ENCODE results near the gene PIKFYVE.
"Not testable (repeated sequence)": the region's sequence is repeated elsewhere in the genome, so short reads cannot be mapped to it uniquely, and the experiment has no call there.

Gene PIKFYVE

DNA sequence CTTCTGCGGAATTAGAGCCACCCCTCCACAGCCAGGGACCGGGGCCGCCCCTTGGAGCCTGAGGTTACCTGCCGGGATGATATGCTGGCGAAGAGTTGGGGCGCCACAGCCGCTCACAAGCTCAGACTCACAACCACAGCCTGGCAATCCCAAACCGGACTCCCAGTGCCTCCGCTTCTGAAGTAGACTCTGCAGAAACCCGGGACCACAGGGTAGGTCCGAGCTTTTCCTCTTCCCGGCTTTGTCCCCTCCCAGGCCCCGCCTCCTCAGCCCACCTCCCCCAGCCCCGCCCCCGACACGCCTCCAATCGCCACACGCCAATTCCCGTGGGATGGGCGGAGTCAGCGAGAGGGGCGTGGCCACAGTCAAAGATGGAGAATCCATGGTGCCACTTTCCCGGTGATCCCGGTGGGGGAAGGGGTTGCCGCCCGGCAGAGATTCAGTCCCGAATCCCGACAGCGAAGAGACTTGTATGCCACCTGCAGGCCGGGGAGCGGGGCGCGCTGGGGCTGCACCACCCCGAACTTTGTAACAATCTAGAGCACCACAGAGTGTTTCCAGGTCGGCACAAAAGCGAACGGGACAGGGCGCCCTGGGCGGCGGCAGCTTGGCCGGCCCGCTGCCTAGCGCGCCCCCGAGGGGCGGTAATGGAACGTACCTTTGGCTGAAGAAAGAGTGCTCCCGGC lies 11.0 kb upstream of the PIKFYVE start, which contains the start of gene IDH1:
Gene IDH1, minus strand, starts transcription at position 201 of the 686 bp plus-strand sequence. CDS start 3,520 bp downstream, outside the sequence.
- TF ChIP-seq, protein P1, sequence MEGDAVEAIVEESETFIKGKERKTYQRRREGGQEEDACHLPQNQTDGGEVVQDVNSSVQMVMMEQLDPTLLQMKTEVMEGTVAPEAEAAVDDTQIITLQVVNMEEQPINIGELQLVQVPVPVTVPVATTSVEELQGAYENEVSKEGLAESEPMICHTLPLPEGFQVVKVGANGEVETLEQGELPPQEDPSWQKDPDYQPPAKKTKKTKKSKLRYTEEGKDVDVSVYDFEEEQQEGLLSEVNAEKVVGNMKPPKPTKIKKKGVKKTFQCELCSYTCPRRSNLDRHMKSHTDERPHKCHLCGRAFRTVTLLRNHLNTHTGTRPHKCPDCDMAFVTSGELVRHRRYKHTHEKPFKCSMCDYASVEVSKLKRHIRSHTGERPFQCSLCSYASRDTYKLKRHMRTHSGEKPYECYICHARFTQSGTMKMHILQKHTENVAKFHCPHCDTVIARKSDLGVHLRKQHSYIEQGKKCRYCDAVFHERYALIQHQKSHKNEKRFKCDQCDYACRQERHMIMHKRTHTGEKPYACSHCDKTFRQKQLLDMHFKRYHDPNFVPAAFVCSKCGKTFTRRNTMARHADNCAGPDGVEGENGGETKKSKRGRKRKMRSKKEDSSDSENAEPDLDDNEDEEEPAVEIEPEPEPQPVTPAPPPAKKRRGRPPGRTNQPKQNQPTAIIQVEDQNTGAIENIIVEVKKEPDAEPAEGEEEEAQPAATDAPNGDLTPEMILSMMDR (conservative IDR thresholded peaks at IDR 0.05; ENCODE audit: low read depth, low read length): peak; percentile 58
- H3K4me3 ChIP-seq (ENCODE audit: low read length): peak within 1 kb of the TSS; percentile 80
- DNase-seq (ENCODE audit: low read depth): peak; percentile 75

DNA sequence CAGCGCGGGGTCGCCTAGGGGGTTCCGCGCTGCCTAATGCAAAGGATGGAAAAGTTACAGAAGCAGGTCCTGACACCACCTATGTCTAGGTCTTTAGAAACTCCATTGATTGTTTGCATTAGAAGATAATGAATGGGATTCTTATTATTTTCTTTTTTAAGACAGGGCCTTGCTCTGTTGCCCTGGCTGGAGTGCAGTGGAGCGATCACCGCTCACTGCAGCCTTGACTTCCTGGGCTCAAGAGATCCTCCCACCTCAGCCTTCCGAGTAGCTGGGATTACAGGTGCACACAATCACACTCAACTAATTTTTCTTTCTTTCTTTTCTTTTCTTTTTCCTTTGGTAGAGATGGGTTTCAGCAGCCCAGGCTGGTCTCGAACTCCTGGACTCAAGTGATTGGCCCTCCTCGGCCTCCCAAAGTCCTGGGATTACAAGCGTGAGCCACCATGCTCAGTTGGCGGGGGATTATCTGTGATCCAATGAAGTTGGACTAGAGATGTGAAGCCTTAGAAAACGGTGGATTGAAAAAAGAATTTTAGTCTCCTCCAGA lies 10.4 kb upstream of the PIKFYVE start:
- TF ChIP-seq, protein P1 (conservative IDR thresholded peaks at IDR 0.05; ENCODE audit: low read depth, low read length): no peak
- DNase-seq (ENCODE audit: low read depth): no peak
- peak overlapping the region; percentile 80 for H3K4me3 ChIP-seq (ENCODE audit: low read length)

DNA sequence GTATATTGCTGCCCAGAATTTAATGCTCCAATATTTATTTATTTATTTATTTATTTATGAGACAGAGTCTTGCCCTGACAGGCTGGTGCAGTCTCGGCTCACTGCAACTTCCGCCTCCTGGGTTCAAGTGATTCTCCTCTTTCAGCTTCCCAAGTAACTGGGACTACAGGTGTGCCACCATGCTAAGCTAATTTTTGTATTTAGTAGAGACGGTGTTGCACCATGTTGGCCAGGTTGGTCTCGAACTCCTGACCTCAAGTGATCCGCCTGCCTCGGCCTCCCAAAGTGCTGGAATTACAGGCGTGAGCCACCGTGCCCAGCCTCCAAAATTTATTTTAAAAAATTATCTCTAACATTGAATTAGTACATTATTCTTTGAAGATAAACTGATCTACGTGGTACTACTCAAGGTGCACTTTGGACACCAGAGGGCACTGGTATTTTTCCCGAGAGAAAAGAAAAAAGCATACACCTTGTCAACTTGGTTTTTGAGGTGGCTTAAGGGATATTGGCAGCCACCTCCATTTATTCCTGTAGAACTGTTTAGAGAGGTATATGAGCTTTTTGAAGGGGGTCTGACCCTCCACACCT lies 9.8 kb upstream of the PIKFYVE start:
- TF ChIP-seq, protein P1 (conservative IDR thresholded peaks at IDR 0.05; ENCODE audit: low read depth, low read length): peak; percentile 44
- DNase-seq (ENCODE audit: low read depth): no peak
- H3K4me3 ChIP-seq (ENCODE audit: low read length): no peak overlapping the region

DNA sequence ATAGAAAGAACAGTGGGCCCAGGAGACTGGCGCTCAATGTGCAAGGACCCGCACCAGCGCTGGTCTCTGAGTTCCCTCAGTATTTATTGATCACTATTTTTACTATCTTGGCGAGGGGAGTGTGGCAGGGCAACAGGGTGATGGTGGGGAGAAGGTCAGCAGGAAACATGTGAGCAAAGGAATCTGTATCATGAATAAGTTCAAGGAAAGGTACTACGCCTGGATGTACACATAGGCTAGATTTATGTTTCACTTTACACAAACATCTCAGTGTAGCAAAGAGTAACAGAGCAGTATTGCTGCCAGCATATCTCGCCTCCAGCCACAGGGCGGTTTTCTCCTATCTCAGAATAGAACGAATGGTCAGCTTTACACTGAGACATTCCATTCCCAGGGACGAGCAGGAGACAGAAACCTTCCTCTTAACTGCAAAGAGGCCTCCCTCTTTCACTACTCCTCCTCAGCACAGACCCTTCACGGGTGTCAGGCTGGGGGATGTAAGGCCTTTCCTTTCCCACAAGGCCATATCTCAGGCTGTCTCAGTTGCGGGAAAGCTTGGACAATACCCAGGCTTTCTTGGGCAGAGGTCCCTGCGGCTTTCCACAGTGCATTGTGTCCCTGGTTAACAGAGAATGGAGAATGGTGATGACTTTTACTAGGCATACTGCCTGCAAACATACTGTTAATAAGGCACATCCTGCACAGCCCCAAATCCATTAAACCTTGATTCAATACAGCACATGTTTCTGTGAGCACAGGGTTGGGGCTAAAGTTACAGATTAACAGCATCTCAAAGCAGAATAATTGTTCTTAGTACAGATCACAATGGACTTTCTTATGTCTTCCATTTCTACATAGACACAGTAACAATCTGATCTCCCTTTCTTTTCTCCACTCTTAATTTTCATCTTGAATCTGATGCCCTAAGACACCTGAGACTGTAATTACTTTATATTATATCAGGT lies 8.9 kb upstream of the PIKFYVE start:
- not testable (repeated sequence) for H3K4me3 ChIP-seq (ENCODE audit: low read length); DNase-seq (ENCODE audit: low read depth)

DNA sequence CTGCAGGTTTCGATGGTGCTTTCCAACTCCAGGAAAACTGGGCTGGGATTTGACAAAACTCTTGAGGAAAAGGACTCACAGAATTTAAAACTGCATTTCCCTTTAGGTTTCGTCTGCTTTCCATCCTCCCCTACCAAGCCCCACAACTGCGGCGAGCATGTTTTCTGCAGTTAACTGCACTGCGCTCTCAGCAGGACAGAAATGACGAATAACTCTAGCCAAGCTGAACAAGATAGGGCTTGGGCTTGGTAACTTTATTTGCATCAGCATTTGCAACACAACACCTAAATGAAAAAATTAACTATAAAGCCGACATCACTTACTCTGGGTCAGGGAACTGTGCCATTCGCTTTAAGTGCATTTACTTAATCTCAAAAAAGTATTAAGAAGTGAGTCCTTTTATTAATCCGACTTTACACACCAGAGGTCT lies 669 bp upstream of the PIKFYVE start:
- H3K4me3 ChIP-seq (ENCODE audit: low read length): peak overlapping the region; percentile 92

DNA sequence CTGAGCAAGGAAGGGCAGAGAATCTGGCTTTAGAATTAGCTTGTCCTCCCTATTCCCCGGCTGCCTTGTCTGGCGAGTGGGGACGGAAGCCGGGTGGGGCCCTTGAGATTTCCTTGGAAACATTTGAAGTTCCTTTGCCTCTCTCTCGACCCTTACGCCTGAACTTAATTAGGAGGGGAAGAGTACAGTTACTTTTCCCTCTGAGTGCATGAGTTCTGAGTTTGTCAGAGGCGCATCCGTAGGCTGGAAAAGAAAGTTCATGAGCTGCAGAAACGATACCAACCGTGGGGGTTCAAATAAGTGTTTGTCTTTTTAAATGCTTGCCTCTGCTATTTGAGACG lies 468 bp downstream of the PIKFYVE start:
- H3K4me3 ChIP-seq (ENCODE audit: low read length): peak overlapping the region; percentile 92
- DNase-seq (ENCODE audit: low read depth): no peak
- TF ChIP-seq, protein P1 (conservative IDR thresholded peaks at IDR 0.05; ENCODE audit: low read depth, low read length): no peak

More for the DNA sequence above, 669 bp upstream of the PIKFYVE start:
- peak; percentile 24 for DNase-seq (ENCODE audit: low read depth)
- TF ChIP-seq, protein P1 (conservative IDR thresholded peaks at IDR 0.05; ENCODE audit: low read depth, low read length): no peak

DNA sequence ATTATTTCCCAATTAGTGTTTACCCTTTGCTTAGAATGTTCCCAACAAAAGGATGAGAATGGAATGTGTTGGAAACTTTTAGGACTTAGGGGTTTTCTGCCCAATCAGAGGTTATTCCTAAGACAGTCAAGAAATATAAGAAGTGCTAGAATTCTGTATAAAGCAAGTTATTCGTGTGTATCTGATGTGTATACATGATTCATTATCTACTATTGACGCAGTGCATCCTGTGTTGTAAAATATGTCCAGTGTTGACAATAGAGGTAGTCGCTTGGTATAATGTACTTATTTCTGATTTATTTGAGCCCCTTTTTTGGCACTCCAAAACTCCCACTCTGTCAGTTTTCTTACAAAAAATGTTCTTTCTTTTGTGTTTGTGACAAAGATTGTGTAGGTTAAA lies 881 bp downstream of the PIKFYVE start:
- TF ChIP-seq, protein P1 (conservative IDR thresholded peaks at IDR 0.05; ENCODE audit: low read depth, low read length): no peak
- no peak for DNase-seq (ENCODE audit: low read depth)
- H3K4me3 ChIP-seq (ENCODE audit: low read length): peak overlapping the region; percentile 92

DNA sequence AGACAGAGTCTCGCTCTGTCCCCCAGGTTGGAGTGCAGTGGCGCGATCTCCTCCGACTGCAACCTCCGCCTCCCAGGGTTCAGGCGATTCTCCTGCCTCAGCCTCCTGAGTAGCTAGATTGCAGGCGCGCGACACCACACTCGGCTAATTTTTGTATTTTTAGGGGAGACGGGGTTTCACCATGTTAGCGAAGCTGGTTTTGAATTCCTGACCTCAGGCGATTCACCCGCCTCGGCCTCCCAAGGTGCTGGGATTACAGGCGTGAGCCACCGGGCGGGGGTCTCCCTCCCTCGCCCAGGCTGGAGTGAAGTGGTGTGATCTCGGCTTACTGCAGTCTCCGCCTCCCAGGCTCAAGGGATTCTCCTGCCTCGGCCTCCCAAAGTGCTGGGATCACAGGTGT lies 1.5 kb downstream of the PIKFYVE start:
- not testable (repeated sequence) for DNase-seq (ENCODE audit: low read depth)
- peak overlapping the region; percentile 92 for H3K4me3 ChIP-seq (ENCODE audit: low read length)
